Fibroblast of lung (primary cell): ENCODE measurements around the gene GABRG3. TPM values are rescaled to one million over a fixed set of nuclear protein-coding genes. Genes with fewer than 3 reads are reported as not detected.

ENCODE experiments used
- DNase-seq, 2 donors: peaks; one replicate each; pipeline versions ENCODE4 v3.0.0 to v3.0.0-alpha.2; 2010; ENCODE audit warnings: low read depth in 2 of 2
- H2AFZ ChIP-seq: 2 replicates; pipeline ENCODE4 v1.5.1; 2012; ENCODE audit warnings: low read length, control low read depth, inconsistent platforms
- H3K27ac ChIP-seq: 2 replicates; pipeline ENCODE4 v1.5.1; 2011; ENCODE audit warnings: low read length, control low read depth; ENCODE audit not compliant: insufficient read depth
- H3K27me3 ChIP-seq: 2 replicates; pipeline ENCODE4 v1.5.1; 2011; ENCODE audit warnings: mild to moderate bottlenecking, low read length; ENCODE audit not compliant: control insufficient read depth, insufficient read depth
- H3K36me3 ChIP-seq: 2 replicates; pipeline ENCODE4 v1.5.1; 2011; ENCODE audit warnings: low read length; ENCODE audit not compliant: control insufficient read depth, insufficient read depth
- H3K4me1 ChIP-seq: 2 replicates; pipeline ENCODE4 v1.5.1; 2011; ENCODE audit warnings: low read length; ENCODE audit not compliant: control insufficient read depth, insufficient read depth; ENCODE audit errors: extremely low read depth
- H3K4me2 ChIP-seq: 2 replicates; pipeline ENCODE4 v1.5.1; 2011; ENCODE audit warnings: low read length, control low read depth; ENCODE audit not compliant: insufficient read depth; ENCODE audit errors: extremely low read depth
- H3K4me3 ChIP-seq, 4 experiments: fragments of 200-600 bp in 1 of 4; sonication (generic) in 1 of 4; replicated peaks in 1 of 4; 2 replicates each; pipeline ENCODE4 v1.5.1; 2011 to 2016; ENCODE audit warnings: low read length in 4 of 4, low read depth in 3 of 4, mild to moderate bottlenecking in 3 of 4, control low read depth in 2 of 4, inconsistent platforms in 1 of 4, mixed read lengths in 1 of 4; ENCODE audit not compliant: insufficient read depth in 1 of 4; ENCODE audit errors: control extremely low read depth in 1 of 4
- H3K79me2 ChIP-seq: 2 replicates; pipeline ENCODE4 v1.5.1; 2012; ENCODE audit warnings: mild to moderate bottlenecking, low read length, inconsistent platforms; ENCODE audit not compliant: control insufficient read depth, insufficient read depth
- H3K9ac ChIP-seq: 2 replicates; pipeline ENCODE4 v1.5.1; 2011; ENCODE audit warnings: mild to moderate bottlenecking, low read length, control low read depth; ENCODE audit not compliant: insufficient read depth
- H3K9me3 ChIP-seq: 2 replicates; pipeline ENCODE4 v1.5.1; 2012; ENCODE audit warnings: low read depth, low read length; ENCODE audit not compliant: control insufficient read depth, insufficient read depth
- H4K20me1 ChIP-seq: 2 replicates; pipeline ENCODE4 v1.5.1; 2011; ENCODE audit warnings: low read length; ENCODE audit not compliant: control insufficient read depth, insufficient read depth; ENCODE audit errors: extremely low read depth
- CTCF ChIP-seq, 2 donors: IDR thresholded peaks in 1 of 2; conservative IDR thresholded peaks in 1 of 2; 1 replicate in 1 of 2; 2 replicates in 1 of 2; pipeline ENCODE4 v1.5.1; 2011 to 2012; ENCODE audit warnings: low read length in 2 of 2, control low read depth in 1 of 2, inconsistent platforms in 1 of 2, low read depth in 1 of 2, mild to moderate bottlenecking in 1 of 2
- EZH2 ChIP-seq: IDR thresholded peaks from 2 replicates; pipeline ENCODE4 v1.5.1; 2012; ENCODE audit warnings: low read length, control low read depth, mild to moderate bottlenecking; ENCODE audit errors: missing control alignments
- polyA plus RNA-seq, 2 donors: library from polyadenylated mRNA; depleted of rRNA in 1 of 2; stranded (reverse) in 1 of 2; unstranded in 1 of 2; fragments of >200 nt; gene quantifications; 2 replicates each; pipeline ENCODE4 v1.2.1, GENCODE V29; 2011 to 2012; ENCODE audit warnings: missing spikeins in 1 of 2
- total RNA-seq: library from RNA; depleted of rRNA; stranded (reverse); fragments of >200 nt; gene quantifications from 2 replicates; pipeline ENCODE4 v1.2.1, GENCODE V29; 2014

The GABRG3 gene
- total and polyA plus RNA-seq, 2 donors (not counting 1 experiment from before 2014, with no cell fraction given), result not detected

- H3K27ac ChIP-seq, result no peak overlapping the region
- H3K4me3 ChIP-seq, result no peak overlapping the region
- H3K9ac ChIP-seq, result no peak overlapping the region
- no peaks in the 10 kb centered on the region for H3K36me3 ChIP-seq
- H3K27me3 ChIP-seq, result no peaks in the 10 kb centered on the region
- H3K9me3 ChIP-seq, result no peaks in the 10 kb centered on the region
- no peak overlapping the region for H2AFZ ChIP-seq
- no peak overlapping the region for H3K4me2 ChIP-seq
- H4K20me1 ChIP-seq, result no peaks in the 10 kb centered on the region
- TF ChIP-seq EZH2 (no peak), CTCF (conservative IDR thresholded peaks at IDR 0.05 in 1 of 2, IDR thresholded peaks at IDR 0.05 in 1 of 2; ENCODE audit: low read depth in 1 of 2, low read length in 2 of 2) (peak; percentile 51 to 95)
- H3K79me2 ChIP-seq, result no peaks in the 10 kb centered on the region
- no peaks in the 10 kb centered on the region for H3K4me1 ChIP-seq
- peak; percentile 72 to 76 for DNase-seq
Observed at GRCh38 chr15:27017168-27017809, 46.3 kb downstream of the GABRG3 start.

- Histone ChIP-seq H3K4me2 (no peak overlapping the region), H3K4me3 (no peak overlapping the region), H3K27ac (no peak overlapping the region), H3K9me3 (no peaks in the 10 kb centered on the region), H4K20me1 (no peaks in the 10 kb centered on the region), H3K9ac (no peak overlapping the region), H3K27me3 (no peaks in the 10 kb centered on the region), H2AFZ (no peak overlapping the region), H3K4me1 (no peaks in the 10 kb centered on the region), H3K79me2 (no peaks in the 10 kb centered on the region), H3K36me3 (no peaks in the 10 kb centered on the region)
- TF ChIP-seq EZH2, result no peak
- no peak for TF ChIP-seq CTCF (conservative IDR thresholded peaks at IDR 0.05 in 1 of 2, IDR thresholded peaks at IDR 0.05 in 1 of 2; ENCODE audit: low read depth in 1 of 2, low read length in 2 of 2)
- DNase-seq, result no peak
Observed at GRCh38 chr15:27019687-27020086, 48.7 kb downstream of the GABRG3 start.

- H3K4me3 ChIP-seq, result no peak overlapping the region
- TF ChIP-seq EZH2 (no peak), CTCF (conservative IDR thresholded peaks at IDR 0.05 in 1 of 2, IDR thresholded peaks at IDR 0.05 in 1 of 2; ENCODE audit: low read depth in 1 of 2, low read length in 2 of 2) (no peak)
- no peaks in the 10 kb centered on the region for H3K79me2 ChIP-seq
- no peak overlapping the region for H2AFZ ChIP-seq
- H3K9me3 ChIP-seq, result no peaks in the 10 kb centered on the region
- no peak overlapping the region for H3K4me2 ChIP-seq
- H3K4me1 ChIP-seq, result no peaks in the 10 kb centered on the region
- no peaks in the 10 kb centered on the region for H4K20me1 ChIP-seq
- H3K27me3 ChIP-seq, result no peaks in the 10 kb centered on the region
- no peaks in the 10 kb centered on the region for H3K36me3 ChIP-seq
- no peak for DNase-seq
- no peak overlapping the region for H3K9ac ChIP-seq
- no peak overlapping the region for H3K27ac ChIP-seq
Observed at GRCh38 chr15:27025481-27025966, 54.5 kb downstream of the GABRG3 start.
